Ishikawa (cell line): ENCODE results near the gene PTPRU.

ENCODE experiments used
- CEBPB ChIP-seq: IDR thresholded peaks from 2 replicates; pipeline ENCODE4 v1.6.1; 2012
- CREB1 ChIP-seq: IDR thresholded peaks from 2 replicates; pipeline ENCODE4 v1.6.1; 2012; ENCODE audit warnings: low read depth
- EGR1 ChIP-seq: IDR thresholded peaks from 2 replicates; pipeline ENCODE4 v1.6.1; 2012
- EP300 ChIP-seq: IDR thresholded peaks from 2 replicates; pipeline ENCODE4 v1.6.1; 2012; ENCODE audit warnings: borderline replicate concordance
- FOXM1 ChIP-seq: IDR thresholded peaks from 2 replicates; pipeline ENCODE4 v1.6.1; 2012; ENCODE audit warnings: low read depth, borderline replicate concordance
- MAX ChIP-seq: IDR thresholded peaks from 2 replicates; pipeline ENCODE4 v1.6.1; 2012
- NFIC ChIP-seq: IDR thresholded peaks from 2 replicates; pipeline ENCODE4 v1.6.1; 2012
- RAD21 ChIP-seq: IDR thresholded peaks from 2 replicates; pipeline ENCODE4 v1.6.1; 2012; ENCODE audit warnings: low read depth
- REST ChIP-seq: IDR thresholded peaks from 2 replicates; pipeline ENCODE4 v1.6.1; 2012; ENCODE audit warnings: low read depth, mild to moderate bottlenecking
- TAF1 ChIP-seq: IDR thresholded peaks from 2 replicates; pipeline ENCODE4 v1.6.1; 2012; ENCODE audit warnings: low read depth, mild to moderate bottlenecking
- TCF12 ChIP-seq: IDR thresholded peaks from 2 replicates; pipeline ENCODE4 v1.6.1; 2012; ENCODE audit warnings: low read depth
- TEAD4 ChIP-seq: IDR thresholded peaks from 2 replicates; pipeline ENCODE4 v1.6.1; 2012
- YY1 ChIP-seq: IDR thresholded peaks from 2 replicates; pipeline ENCODE4 v1.6.1; 2012; ENCODE audit warnings: low read depth
- ZBTB7A ChIP-seq: IDR thresholded peaks from 2 replicates; pipeline ENCODE4 v1.6.1; 2012; ENCODE audit warnings: low read depth
- TF ChIP-seq, protein P1 (sequence below): IDR thresholded peaks from 2 replicates; pipeline ENCODE4 v1.6.1; 2012

PTPRU gene

GRCh38 chr1:29318724-29319123, 82.4 kb downstream of the PTPRU start:
- TF ChIP-seq CREB1 = no peak
- no peak for TF ChIP-seq REST
- no peak for TF ChIP-seq TCF12
- TF ChIP-seq, protein P1, sequence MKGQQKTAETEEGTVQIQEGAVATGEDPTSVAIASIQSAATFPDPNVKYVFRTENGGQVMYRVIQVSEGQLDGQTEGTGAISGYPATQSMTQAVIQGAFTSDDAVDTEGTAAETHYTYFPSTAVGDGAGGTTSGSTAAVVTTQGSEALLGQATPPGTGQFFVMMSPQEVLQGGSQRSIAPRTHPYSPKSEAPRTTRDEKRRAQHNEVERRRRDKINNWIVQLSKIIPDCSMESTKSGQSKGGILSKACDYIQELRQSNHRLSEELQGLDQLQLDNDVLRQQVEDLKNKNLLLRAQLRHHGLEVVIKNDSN = no peak
- no peak for TF ChIP-seq EGR1
- TF ChIP-seq TEAD4 = no peak
- TF ChIP-seq EP300 = no peak
- no peak for TF ChIP-seq NFIC
- TF ChIP-seq CEBPB = no peak
- TF ChIP-seq ZBTB7A = no peak
- TF ChIP-seq MAX = no peak
- no peak for TF ChIP-seq RAD21
- TF ChIP-seq FOXM1 = no peak
- no peak for TF ChIP-seq YY1

GRCh38 chr1:29319300-29320110, 83.2 kb downstream of the PTPRU start:
- no peak for TF ChIP-seq NFIC
- TF ChIP-seq YY1 = no peak
- no peak for TF ChIP-seq RAD21
- TF ChIP-seq EP300 = no peak
- TF ChIP-seq TEAD4 = no peak
- TF ChIP-seq MAX = no peak
- no peak for TF ChIP-seq FOXM1
- no peak for TF ChIP-seq CREB1
- no peak for TF ChIP-seq EGR1
- no peak for TF ChIP-seq TCF12
- no peak for TF ChIP-seq REST
- TF ChIP-seq, protein P1 = no peak
- no peak for TF ChIP-seq CEBPB
- TF ChIP-seq TAF1 = no peak
- no peak for TF ChIP-seq ZBTB7A

- TF ChIP-seq YY1 (no peak), MAX (no peak), TEAD4 (no peak), EP300 (no peak), TAF1 (no peak), FOXM1 (no peak), REST (no peak), NFIC (no peak), CREB1 (no peak)
Observed at GRCh38 chr1:29320156-29320940, 84.0 kb downstream of the PTPRU start.
